Measurements from ENCODE around the gene ALKBH5. TPM values are rescaled to one million over a fixed set of nuclear protein-coding genes. Genes with fewer than 3 reads are reported as not detected.

The ALKBH5 gene
- total RNA-seq, 1 donor from 2014 or later = 92.6 TPM

- FAIRE-seq = no peak
- no peak overlapping the region for H2AFZ ChIP-seq (ENCODE audit: low read depth, low read length)
- no peak for DNase-seq (ENCODE audit: low read depth)
- no peaks in the 10 kb centered on the region for H3K9me3 ChIP-seq (ENCODE audit: insufficient read depth, low read depth, low read length)
- H3K36me3 Mint-ChIP-seq (ENCODE audit: low read depth, unreplicated experiment) = peaks cover 10% of the 10 kb centered on the region
- peaks cover 19% of the 10 kb centered on the region for H3K4me1 Mint-ChIP-seq (ENCODE audit: low read depth, unreplicated experiment)
- no peaks in the 10 kb centered on the region for H3K27me3 ChIP-seq (ENCODE audit: insufficient read depth, low read length)
- peak overlapping the region; percentile 95 for H3K9ac ChIP-seq (ENCODE audit: low read length)
- no peaks in the 10 kb centered on the region for H3K27me3 Mint-ChIP-seq (ENCODE audit: low read depth, unreplicated experiment)
- H4K20me1 ChIP-seq (ENCODE audit: insufficient read depth, low read length) = peaks cover 59% of the 10 kb centered on the region
- peaks cover 26% of the 10 kb centered on the region for H3K4me1 ChIP-seq (ENCODE audit: insufficient read depth, low read length)
- H3K27ac Mint-ChIP-seq (ENCODE audit: unreplicated experiment) = peak overlapping the region; percentile 97
- H3K27ac ChIP-seq (ENCODE audit: low read depth, low read length) = no peak overlapping the region
- H3K4me2 ChIP-seq (ENCODE audit: low read length) = peak overlapping the region; percentile 92
- H3K4me3 Mint-ChIP-seq (ENCODE audit: unreplicated experiment) = peak overlapping the region; percentile 98
- TF ChIP-seq EZH2 (IDR thresholded peaks at IDR 0.05; ENCODE audit: insufficient read depth, low read length) = no peak
- TF ChIP-seq CTCF (IDR thresholded peaks at IDR 0.05; ENCODE audit: insufficient read depth, low read depth, low read length) = no peak
- H3K36me3 ChIP-seq (ENCODE audit: insufficient read depth, low read length) = peaks cover 14% of the 10 kb centered on the region
- no peaks in the 10 kb centered on the region for H3K9me3 Mint-ChIP-seq (ENCODE audit: unreplicated experiment)
- H3K4me3 ChIP-seq (ENCODE audit: insufficient read depth, low read depth, low read length) = peak overlapping the region; percentile 84
- H3K79me2 ChIP-seq (ENCODE audit: insufficient read depth, low read length) = peaks cover 57% of the 10 kb centered on the region
Measured at GRCh38 chr17:18256776-18257175, 73.1 kb downstream of the ALKBH5 start.

GRCh38 chr17:18257268-18257981 is 73.8 kb downstream of the ALKBH5 start:
- H3K9me3 Mint-ChIP-seq (ENCODE audit: unreplicated experiment) = no peaks in the 10 kb centered on the region
- FAIRE-seq = no peak

More at GRCh38 chr17:18257268-18257981, 73.8 kb downstream of the ALKBH5 start:
- no peak overlapping the region for H2AFZ ChIP-seq (ENCODE audit: low read depth, low read length)
- H3K4me2 ChIP-seq (ENCODE audit: low read length) = peak overlapping the region; percentile 92
- TF ChIP-seq EZH2 (IDR thresholded peaks at IDR 0.05; ENCODE audit: insufficient read depth, low read length) = no peak
- TF ChIP-seq CTCF (IDR thresholded peaks at IDR 0.05; ENCODE audit: insufficient read depth, low read depth, low read length) = no peak
- H3K9ac ChIP-seq (ENCODE audit: low read length) = peak overlapping the region; percentile 95
- H3K9me3 ChIP-seq (ENCODE audit: insufficient read depth, low read depth, low read length) = no peaks in the 10 kb centered on the region
- H3K36me3 ChIP-seq (ENCODE audit: insufficient read depth, low read length) = peaks cover 14% of the 10 kb centered on the region
- peak; percentile 26 for DNase-seq (ENCODE audit: low read depth)
- Mint-ChIP-seq H3K27me3 (ENCODE audit: low read depth, unreplicated experiment) (no peaks in the 10 kb centered on the region), H3K27ac (ENCODE audit: unreplicated experiment) (peak overlapping the region; percentile 97), H3K4me3 (ENCODE audit: unreplicated experiment) (peak overlapping the region; percentile 98), H3K36me3 (ENCODE audit: low read depth, unreplicated experiment) (peaks cover 7% of the 10 kb centered on the region), H3K4me1 (ENCODE audit: low read depth, unreplicated experiment) (peaks cover 21% of the 10 kb centered on the region)
- H3K4me3 ChIP-seq (ENCODE audit: insufficient read depth, low read depth, low read length) = peak overlapping the region; percentile 84
- H3K4me1 ChIP-seq (ENCODE audit: insufficient read depth, low read length) = peaks cover 26% of the 10 kb centered on the region
- H3K27ac ChIP-seq (ENCODE audit: low read depth, low read length) = peak overlapping the region; percentile 90
- peaks cover 59% of the 10 kb centered on the region for H4K20me1 ChIP-seq (ENCODE audit: insufficient read depth, low read length)
- H3K79me2 ChIP-seq (ENCODE audit: insufficient read depth, low read length) = peaks cover 63% of the 10 kb centered on the region
- H3K27me3 ChIP-seq (ENCODE audit: insufficient read depth, low read length) = no peaks in the 10 kb centered on the region
